Mesenchymal stem cell (in vitro differentiated cells and primary cell): Measurements from ENCODE around the gene LIFR.

Experiments used
- DNase-seq: peaks from one replicate; pipeline ENCODE4 v3.0.0-alpha.2; 2013
- H2AFZ ChIP-seq: one replicate; pipeline ENCODE4 v1.6.1; 2013; ENCODE audit warnings: low read depth, mild to moderate bottlenecking, control low read depth, inconsistent platforms, low read length, moderate library complexity
- H2AK5ac ChIP-seq: 2 replicates; pipeline ENCODE4 v1.6.1; 2013; ENCODE audit warnings: low read length, moderate library complexity, mild to moderate bottlenecking, inconsistent platforms; ENCODE audit not compliant: severe bottlenecking
- H2BK120ac ChIP-seq: one replicate; pipeline ENCODE4 v1.6.1; 2013; ENCODE audit warnings: low read depth, mild to moderate bottlenecking, inconsistent platforms, low read length, moderate library complexity
- H2BK12ac ChIP-seq, 2 experiments: one replicate each; pipeline ENCODE4 v1.6.1; 2013; ENCODE audit warnings: inconsistent platforms in 2 of 2, low read length in 2 of 2, mild to moderate bottlenecking in 2 of 2, moderate library complexity in 2 of 2, control low read depth in 1 of 2
- H2BK15ac ChIP-seq: one replicate; pipeline ENCODE4 v1.6.1; 2013; ENCODE audit warnings: mild to moderate bottlenecking, low read depth, inconsistent platforms; ENCODE audit not compliant: poor library complexity, severe bottlenecking
- H2BK5ac ChIP-seq: 2 replicates; pipeline ENCODE4 v1.6.1; 2013; ENCODE audit warnings: low read depth, mild to moderate bottlenecking, low read length, control low read depth, inconsistent platforms; ENCODE audit not compliant: poor library complexity, severe bottlenecking
- H3K14ac ChIP-seq, 2 experiments: one replicate each; pipeline ENCODE4 v1.6.1; 2013; ENCODE audit warnings: inconsistent platforms in 2 of 2, low read length in 2 of 2, control low read depth in 1 of 2, mild to moderate bottlenecking in 1 of 2, moderate library complexity in 1 of 2
- H3K18ac ChIP-seq, 2 experiments: one replicate each; pipeline ENCODE4 v1.6.1; 2013; ENCODE audit warnings: inconsistent platforms in 2 of 2, low read length in 2 of 2, control low read depth in 1 of 2, low read depth in 1 of 2, mild to moderate bottlenecking in 1 of 2
- H3K23ac ChIP-seq, 2 experiments: one replicate each; pipeline ENCODE4 v1.6.1; 2013; ENCODE audit warnings: inconsistent platforms in 2 of 2, low read length in 2 of 2, mild to moderate bottlenecking in 2 of 2, moderate library complexity in 2 of 2, control low read depth in 1 of 2
- H3K27ac ChIP-seq: 2 replicates; pipeline ENCODE4 v1.5.1; 2013; ENCODE audit warnings: mild to moderate bottlenecking, moderate library complexity, low read length, control low read depth, inconsistent platforms; ENCODE audit not compliant: poor library complexity, severe bottlenecking
- H3K27me3 ChIP-seq, 2 experiments: 2 replicates each; pipeline versions ENCODE4 v1.6.1 to v1.7.0; 2013; ENCODE audit warnings: low read length in 2 of 2, mild to moderate bottlenecking in 2 of 2, moderate library complexity in 2 of 2, control low read depth in 1 of 2, inconsistent platforms in 1 of 2; ENCODE audit not compliant: control insufficient read depth in 1 of 2, insufficient read depth in 1 of 2
- H3K36me3 ChIP-seq, 2 experiments: 2 replicates each; pipeline versions ENCODE4 v1.6.1 to v1.7.0; 2013; ENCODE audit warnings: low read length in 2 of 2, control low read depth in 1 of 2, inconsistent platforms in 1 of 2, low read depth in 1 of 2, mild to moderate bottlenecking in 1 of 2; ENCODE audit not compliant: insufficient read depth in 2 of 2, control insufficient read depth in 1 of 2
- H3K4ac ChIP-seq, 2 experiments: one replicate each; pipeline ENCODE4 v1.6.1; 2013; ENCODE audit warnings: inconsistent platforms in 2 of 2, low read length in 2 of 2, mild to moderate bottlenecking in 2 of 2, moderate library complexity in 2 of 2, control low read depth in 1 of 2, low read depth in 1 of 2
- H3K4me1 ChIP-seq: 2 replicates; pipeline ENCODE4 v1.6.1; 2013; ENCODE audit warnings: low read depth, low read length, control low read depth; ENCODE audit not compliant: control insufficient read depth, insufficient read depth
- H3K4me2 ChIP-seq: 2 replicates; pipeline ENCODE4 v1.6.1; 2013; ENCODE audit warnings: low read length, mild to moderate bottlenecking, inconsistent platforms; ENCODE audit not compliant: poor library complexity, severe bottlenecking
- H3K4me3 ChIP-seq, 2 experiments: 2 replicates each; pipeline versions ENCODE4 v1.5.1 to v1.7.0; 2013; ENCODE audit warnings: low read length in 2 of 2, mild to moderate bottlenecking in 2 of 2, control low read depth in 1 of 2, low read depth in 1 of 2; ENCODE audit not compliant: insufficient read depth in 1 of 2
- H3K79me1 ChIP-seq: replicated peaks from 2 replicates; pipeline ENCODE4 v1.6.1; 2013; ENCODE audit warnings: mild to moderate bottlenecking, control low read depth, low read length, inconsistent platforms; ENCODE audit not compliant: poor library complexity, severe bottlenecking
- H3K9ac ChIP-seq: 2 replicates; pipeline ENCODE4 v1.7.0; 2013; ENCODE audit warnings: mild to moderate bottlenecking, low read length, moderate library complexity
- H3K9me3 ChIP-seq: 2 replicates; pipeline ENCODE4 v1.7.0; 2013; ENCODE audit warnings: mild to moderate bottlenecking, low read length; ENCODE audit not compliant: control insufficient read depth
- H4K8ac ChIP-seq: one replicate; pipeline ENCODE4 v1.6.1; 2013; ENCODE audit warnings: inconsistent platforms, mild to moderate bottlenecking, low read length, moderate library complexity
- H4K91ac ChIP-seq: one replicate; pipeline ENCODE4 v1.6.1; 2013; ENCODE audit warnings: mild to moderate bottlenecking, low read length, inconsistent platforms
- WGBS: methylation state at CpG from one replicate; pipeline ENCODE4 v1.1.7; 2013; ENCODE audit warnings: mixed read lengths; 5-methylcytosine and 5-hydroxymethylcytosine counted together

The LIFR gene

GRCh38 chr5:38535248-38535750 is 21.1 kb downstream of the LIFR start:
- H4K8ac ChIP-seq, result no peak overlapping the region
- H3K27ac ChIP-seq, result no peak overlapping the region
- H2BK5ac ChIP-seq, result no peak overlapping the region
- H2BK15ac ChIP-seq, result no peak overlapping the region
- H4K91ac ChIP-seq, result no peak overlapping the region
- no peak overlapping the region for H2BK120ac ChIP-seq
- H2AFZ ChIP-seq, result no peak overlapping the region
- H2AK5ac ChIP-seq, result peak overlapping the region; percentile 61
- H3K14ac ChIP-seq, result no peak overlapping the region
- H3K4me1 ChIP-seq, result peaks cover 7% of the 10 kb centered on the region
- no peak overlapping the region for H3K4me2 ChIP-seq
- peaks cover 28% of the 10 kb centered on the region for H3K79me1 ChIP-seq
- H3K9me3 ChIP-seq, result peaks cover 14% of the 10 kb centered on the region
- 81% methylated on average over 2 of the region's 4 CpGs for WGBS
- H3K23ac ChIP-seq, result no peak overlapping the region
- H2BK12ac ChIP-seq, result peak overlapping the region in 1 of 2 experiments; percentile 40
- H3K9ac ChIP-seq, result no peak overlapping the region
- no peak overlapping the region for H3K18ac ChIP-seq
- no peak overlapping the region for H3K4ac ChIP-seq
- no peak overlapping the region for H3K4me3 ChIP-seq
- no peaks in the 10 kb centered on the region for H3K27me3 ChIP-seq
- peaks cover 3% of the 10 kb centered on the region in 2 experiments for H3K36me3 ChIP-seq
- DNase-seq, result no peak

GRCh38 chr5:38534156-38534453 is 22.3 kb downstream of the LIFR start:
- H3K36me3 ChIP-seq, result peaks cover 3% of the 10 kb centered on the region in 2 experiments
- no peak overlapping the region for H2BK12ac ChIP-seq
- no peak overlapping the region for H3K4ac ChIP-seq
- no peak overlapping the region for H2BK120ac ChIP-seq
- no peak overlapping the region for H3K18ac ChIP-seq
- no peak overlapping the region for H4K91ac ChIP-seq
- H2BK15ac ChIP-seq, result no peak overlapping the region
- H3K4me3 ChIP-seq, result no peak overlapping the region
- H4K8ac ChIP-seq, result no peak overlapping the region
- peaks cover 7% of the 10 kb centered on the region for H3K4me1 ChIP-seq
- no peak overlapping the region for H2AK5ac ChIP-seq
- no peak overlapping the region for H3K14ac ChIP-seq
- H3K23ac ChIP-seq, result no peak overlapping the region
- no peak for DNase-seq
- no peaks in the 10 kb centered on the region for H3K27me3 ChIP-seq
- no peak overlapping the region for H2BK5ac ChIP-seq
- 94% methylated on average over 1 of the region's 1 CpG for WGBS
- no peak overlapping the region for H3K9ac ChIP-seq
- H3K79me1 ChIP-seq, result peaks cover 28% of the 10 kb centered on the region
- H2AFZ ChIP-seq, result no peak overlapping the region
- H3K4me2 ChIP-seq, result no peak overlapping the region
- H3K9me3 ChIP-seq, result peaks cover 14% of the 10 kb centered on the region
- no peak overlapping the region for H3K27ac ChIP-seq

GRCh38 chr5:38533286-38534155 is 22.9 kb downstream of the LIFR start:
- H3K27ac ChIP-seq, result no peak overlapping the region
- H2BK12ac ChIP-seq, result peak overlapping the region in 1 of 2 experiments; percentile 63
- H3K9ac ChIP-seq, result no peak overlapping the region
- no peak overlapping the region for H2AFZ ChIP-seq
- H3K27me3 ChIP-seq, result no peaks in the 10 kb centered on the region
- peaks cover 3 to 6% of the 10 kb centered on the region in 2 experiments for H3K36me3 ChIP-seq
- H3K4me2 ChIP-seq, result no peak overlapping the region
- H4K8ac ChIP-seq, result peak overlapping the region; percentile 43
- 86% methylated on average over 7 of the region's 8 CpGs for WGBS
- H2BK15ac ChIP-seq, result no peak overlapping the region
- H3K23ac ChIP-seq, result peak overlapping the region in 1 of 2 experiments; percentile 59
- H4K91ac ChIP-seq, result no peak overlapping the region
- peak overlapping the region in 1 of 2 experiments; percentile 70 for H3K14ac ChIP-seq
- no peak for DNase-seq
- peak overlapping the region in 1 of 2 experiments; percentile 50 for H3K4ac ChIP-seq
- peak overlapping the region in 1 of 2 experiments; percentile 84 for H3K18ac ChIP-seq
- peaks cover 14% of the 10 kb centered on the region for H3K9me3 ChIP-seq
- peaks cover 5% of the 10 kb centered on the region for H3K4me1 ChIP-seq
- H3K4me3 ChIP-seq, result no peak overlapping the region
- no peak overlapping the region for H2BK120ac ChIP-seq
- H2AK5ac ChIP-seq, result peak overlapping the region; percentile 54
- H3K79me1 ChIP-seq, result peaks cover 28% of the 10 kb centered on the region
- no peak overlapping the region for H2BK5ac ChIP-seq

DNA sequence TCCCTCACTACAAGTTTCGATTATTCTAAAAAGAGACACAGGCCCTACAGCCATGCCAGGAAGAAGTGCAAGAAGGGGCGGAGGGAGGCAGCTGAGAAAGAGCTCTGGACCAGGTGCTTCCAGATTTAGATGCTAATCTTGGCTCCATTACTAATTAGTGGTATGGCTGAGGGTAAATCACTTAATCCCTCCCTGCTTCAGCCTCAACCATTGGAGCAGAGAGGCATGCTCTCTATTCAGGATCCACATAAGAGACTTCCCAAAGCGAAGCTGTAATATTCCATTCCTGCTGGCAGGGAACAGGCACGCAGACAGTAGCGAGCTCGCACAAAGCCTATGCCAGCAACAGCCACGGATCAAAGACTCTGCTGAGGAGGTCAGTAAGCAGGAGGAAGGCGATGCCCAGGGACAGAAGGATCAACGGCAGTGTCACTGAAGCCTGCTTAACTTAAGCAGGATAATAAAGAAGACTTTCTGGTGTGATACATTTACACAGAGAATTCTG is 24.2 kb downstream of the LIFR start:
- H2AK5ac ChIP-seq, result no peak overlapping the region
- no peak overlapping the region for H4K91ac ChIP-seq
- H2AFZ ChIP-seq, result no peak overlapping the region
- no peak overlapping the region for H3K9ac ChIP-seq
- H3K4me3 ChIP-seq, result no peak overlapping the region
- H3K4me1 ChIP-seq, result peaks cover 3% of the 10 kb centered on the region
- peaks cover 14% of the 10 kb centered on the region for H3K9me3 ChIP-seq
- H2BK120ac ChIP-seq, result no peak overlapping the region
- H3K14ac ChIP-seq, result no peak overlapping the region
- H3K36me3 ChIP-seq, result peaks cover 3 to 19% of the 10 kb centered on the region in 2 experiments
- H3K23ac ChIP-seq, result peak overlapping the region in 1 of 2 experiments; percentile 72
- no peaks in the 10 kb centered on the region for H3K27me3 ChIP-seq
- peak overlapping the region; percentile 60 for H4K8ac ChIP-seq
- DNase-seq, result no peak
- H3K27ac ChIP-seq, result no peak overlapping the region
- WGBS, result 76% methylated on average over 6 of the region's 9 CpGs
- H2BK15ac ChIP-seq, result no peak overlapping the region
- no peak overlapping the region for H2BK12ac ChIP-seq
- H3K18ac ChIP-seq, result no peak overlapping the region
- no peak overlapping the region for H3K4ac ChIP-seq
- H3K79me1 ChIP-seq, result peaks cover 35% of the 10 kb centered on the region
- H2BK5ac ChIP-seq, result no peak overlapping the region
- no peak overlapping the region for H3K4me2 ChIP-seq
